ENCODE data around the gene LSAMP.

LSAMP gene

GRCh38 chr3:116405231-116405630 lies 40.1 kb downstream of the LSAMP start:
- Mint-ChIP-seq H3K4me1 (no peaks in the 10 kb centered on the region), H3K4me3 (no peak overlapping the region), H3K27ac (no peak overlapping the region), H3K27me3 (no peaks in the 10 kb centered on the region), H3K36me3 (ENCODE audit: low read depth) (no peaks in the 10 kb centered on the region), H3K9me3 (no peaks in the 10 kb centered on the region)
- ATAC-seq (no peak), DNase-seq (no peak)

GRCh38 chr3:116399701-116400226 lies 45.5 kb downstream of the LSAMP start:
- H3K36me3 Mint-ChIP-seq (ENCODE audit: low read depth): no peaks in the 10 kb centered on the region
- no peaks in the 10 kb centered on the region for H3K9me3 Mint-ChIP-seq
- H3K4me1 Mint-ChIP-seq: no peaks in the 10 kb centered on the region
- H3K27me3 Mint-ChIP-seq: no peaks in the 10 kb centered on the region
- DNase-seq: no peak
- H3K27ac Mint-ChIP-seq: no peak overlapping the region
- no peak overlapping the region for H3K4me3 Mint-ChIP-seq
- ATAC-seq: no peak

GRCh38 chr3:116394365-116394764 lies 50.9 kb downstream of the LSAMP start:
- ATAC-seq (no peak), DNase-seq (no peak)
- Mint-ChIP-seq H3K36me3 (ENCODE audit: low read depth) (no peaks in the 10 kb centered on the region), H3K27ac (no peak overlapping the region), H3K4me1 (no peaks in the 10 kb centered on the region), H3K9me3 (peaks cover 12% of the 10 kb centered on the region), H3K4me3 (no peak overlapping the region), H3K27me3 (no peaks in the 10 kb centered on the region)

GRCh38 chr3:116393199-116393598 lies 52.1 kb downstream of the LSAMP start:
- H3K27ac Mint-ChIP-seq: no peak overlapping the region
- no peak overlapping the region for H3K4me3 Mint-ChIP-seq
- H3K27me3 Mint-ChIP-seq: no peaks in the 10 kb centered on the region
- no peaks in the 10 kb centered on the region for H3K4me1 Mint-ChIP-seq
- peaks cover 12% of the 10 kb centered on the region for H3K9me3 Mint-ChIP-seq
- no peaks in the 10 kb centered on the region for H3K36me3 Mint-ChIP-seq (ENCODE audit: low read depth)
- ATAC-seq (no peak), DNase-seq (no peak)

GRCh38 chr3:116392291-116392690 lies 53.0 kb downstream of the LSAMP start:
- no peak for ATAC-seq
- DNase-seq: no peak
- no peaks in the 10 kb centered on the region for H3K36me3 Mint-ChIP-seq (ENCODE audit: low read depth)
- H3K9me3 Mint-ChIP-seq: peaks cover 12% of the 10 kb centered on the region
- no peaks in the 10 kb centered on the region for H3K27me3 Mint-ChIP-seq
- no peaks in the 10 kb centered on the region for H3K4me1 Mint-ChIP-seq
- H3K27ac Mint-ChIP-seq: no peak overlapping the region
- H3K4me3 Mint-ChIP-seq: no peak overlapping the region

- Mint-ChIP-seq H3K9me3 (peaks cover 12% of the 10 kb centered on the region), H3K27ac (no peak overlapping the region), H3K36me3 (ENCODE audit: low read depth) (no peaks in the 10 kb centered on the region), H3K27me3 (no peaks in the 10 kb centered on the region), H3K4me1 (no peaks in the 10 kb centered on the region), H3K4me3 (no peak overlapping the region)
- ATAC-seq (no peak), DNase-seq (no peak)
Measured at GRCh38 chr3:116391296-116392201, 53.7 kb downstream of the LSAMP start.

GRCh38 chr3:116390318-116390717 lies 55.0 kb downstream of the LSAMP start:
- DNase-seq: no peak
- no peak for ATAC-seq
- H3K27me3 Mint-ChIP-seq: no peaks in the 10 kb centered on the region
- H3K4me1 Mint-ChIP-seq: no peaks in the 10 kb centered on the region
- peaks cover 12% of the 10 kb centered on the region for H3K9me3 Mint-ChIP-seq
- no peak overlapping the region for H3K27ac Mint-ChIP-seq
- no peaks in the 10 kb centered on the region for H3K36me3 Mint-ChIP-seq (ENCODE audit: low read depth)
- H3K4me3 Mint-ChIP-seq: no peak overlapping the region

- Mint-ChIP-seq H3K27ac (no peak overlapping the region), H3K9me3 (peaks cover 4% of the 10 kb centered on the region), H3K4me3 (no peak overlapping the region), H3K36me3 (ENCODE audit: low read depth) (no peaks in the 10 kb centered on the region), H3K27me3 (no peaks in the 10 kb centered on the region), H3K4me1 (no peaks in the 10 kb centered on the region)
- DNase-seq: no peak
- ATAC-seq: no peak
Measured at GRCh38 chr3:116388867-116389385, 56.4 kb downstream of the LSAMP start.

- Mint-ChIP-seq H3K4me3 (no peak overlapping the region), H3K4me1 (no peaks in the 10 kb centered on the region), H3K27me3 (no peaks in the 10 kb centered on the region), H3K27ac (no peak overlapping the region), H3K36me3 (ENCODE audit: low read depth) (no peaks in the 10 kb centered on the region), H3K9me3 (peaks cover 4% of the 10 kb centered on the region)
- DNase-seq (no peak), ATAC-seq (no peak)
Measured at GRCh38 chr3:116386168-116386567, 59.1 kb downstream of the LSAMP start.

- H3K27me3 Mint-ChIP-seq: no peaks in the 10 kb centered on the region
- H3K27ac Mint-ChIP-seq: no peak overlapping the region
- ATAC-seq (no peak), DNase-seq (no peak)
- no peaks in the 10 kb centered on the region for H3K4me1 Mint-ChIP-seq
- H3K9me3 Mint-ChIP-seq: peaks cover 6% of the 10 kb centered on the region
- H3K4me3 Mint-ChIP-seq: no peak overlapping the region
- H3K36me3 Mint-ChIP-seq (ENCODE audit: low read depth): no peaks in the 10 kb centered on the region
Measured at GRCh38 chr3:116384717-116385116, 60.6 kb downstream of the LSAMP start.

GRCh38 chr3:116378077-116378476 lies 67.2 kb downstream of the LSAMP start:
- H3K27ac Mint-ChIP-seq: no peak overlapping the region
- no peak for DNase-seq
- no peaks in the 10 kb centered on the region for H3K4me1 Mint-ChIP-seq
- no peak for ATAC-seq
- no peaks in the 10 kb centered on the region for H3K27me3 Mint-ChIP-seq
- peaks cover 10% of the 10 kb centered on the region for H3K9me3 Mint-ChIP-seq
- H3K36me3 Mint-ChIP-seq (ENCODE audit: low read depth): no peaks in the 10 kb centered on the region
- H3K4me3 Mint-ChIP-seq: no peak overlapping the region

- no peaks in the 10 kb centered on the region for H3K4me1 Mint-ChIP-seq
- peaks cover 3% of the 10 kb centered on the region for H3K9me3 Mint-ChIP-seq
- ATAC-seq: no peak
- H3K27me3 Mint-ChIP-seq: no peaks in the 10 kb centered on the region
- H3K27ac Mint-ChIP-seq: no peak overlapping the region
- no peak for DNase-seq
- no peak overlapping the region for H3K4me3 Mint-ChIP-seq
- H3K36me3 Mint-ChIP-seq (ENCODE audit: low read depth): no peaks in the 10 kb centered on the region
Measured at GRCh38 chr3:116374901-116375300, 70.4 kb downstream of the LSAMP start.

GRCh38 chr3:116367761-116368395 lies 77.4 kb downstream of the LSAMP start:
- Mint-ChIP-seq H3K27me3 (no peaks in the 10 kb centered on the region), H3K9me3 (peaks cover 5% of the 10 kb centered on the region), H3K36me3 (ENCODE audit: low read depth) (no peaks in the 10 kb centered on the region), H3K4me1 (no peaks in the 10 kb centered on the region), H3K4me3 (no peak overlapping the region), H3K27ac (no peak overlapping the region)
- ATAC-seq: no peak
- no peak for DNase-seq

- H3K9me3 Mint-ChIP-seq: no peaks in the 10 kb centered on the region
- H3K27me3 Mint-ChIP-seq: no peaks in the 10 kb centered on the region
- H3K4me1 Mint-ChIP-seq: no peaks in the 10 kb centered on the region
- DNase-seq: no peak
- ATAC-seq: no peak
- H3K4me3 Mint-ChIP-seq: no peak overlapping the region
- H3K27ac Mint-ChIP-seq: no peak overlapping the region
- H3K36me3 Mint-ChIP-seq (ENCODE audit: low read depth): no peaks in the 10 kb centered on the region
Measured at GRCh38 chr3:116356056-116356455, 89.2 kb downstream of the LSAMP start.

GRCh38 chr3:116354382-116354781 lies 90.9 kb downstream of the LSAMP start:
- Mint-ChIP-seq H3K4me1 (no peaks in the 10 kb centered on the region), H3K27me3 (no peaks in the 10 kb centered on the region), H3K9me3 (no peaks in the 10 kb centered on the region), H3K27ac (no peak overlapping the region), H3K4me3 (no peak overlapping the region), H3K36me3 (ENCODE audit: low read depth) (no peaks in the 10 kb centered on the region)
- no peak for DNase-seq
- no peak for ATAC-seq

Data from activated naive CD8-positive, alpha-beta T cell treated with anti-CD3 and anti-CD28 coated beads, Interleukin-2, amount 50 U/mL, for 24 hours (primary cell).